GM19240 (cell line): Measurements from ENCODE around the gene PTPRD.

Experiments used
- DNase-seq: peaks from one replicate; pipeline ENCODE4 v3.0.0; 2011; ENCODE audit warnings: low spot score; ENCODE audit not compliant: insufficient read length

PTPRD gene

DNA sequence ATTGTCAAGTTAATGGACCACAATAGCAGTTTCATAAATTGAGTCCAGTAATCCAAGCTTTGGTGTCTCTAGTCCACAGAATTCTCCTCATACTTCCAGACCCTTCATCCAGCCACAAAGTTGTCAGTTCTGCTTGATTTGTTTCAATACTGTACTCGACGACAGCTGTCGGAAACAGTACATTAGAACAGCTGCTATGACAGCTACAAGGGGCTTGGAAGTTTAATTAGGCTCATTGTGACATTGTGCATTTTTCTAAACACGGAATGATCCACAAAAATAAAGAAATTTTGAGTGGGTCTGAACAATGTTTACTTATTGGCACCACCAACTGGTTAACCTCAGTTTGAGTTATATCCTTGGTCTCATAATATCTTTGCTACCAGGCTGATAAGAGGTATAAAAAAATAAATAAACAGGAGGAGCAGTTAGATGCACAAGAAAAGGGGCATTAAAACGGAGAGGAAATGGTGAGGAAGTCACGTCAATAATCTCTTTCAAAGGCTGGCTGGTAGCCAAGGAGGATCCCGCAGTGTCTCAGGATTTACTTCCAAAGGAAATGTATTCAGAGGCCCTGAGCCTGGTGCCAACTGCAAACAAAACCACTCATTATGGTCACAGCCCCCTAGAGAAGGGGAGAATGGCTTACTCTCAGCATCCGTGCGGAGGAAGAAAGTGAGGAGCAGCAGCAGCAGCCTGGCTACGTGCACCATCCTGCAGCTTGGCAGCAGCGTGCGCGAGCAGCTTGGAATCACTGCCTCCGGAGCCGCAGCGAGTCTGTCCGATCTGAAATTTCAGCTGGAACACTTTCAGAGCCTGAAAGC lies 1879.5 kb downstream of the PTPRD start:
- DNase-seq, result no peak

DNA sequence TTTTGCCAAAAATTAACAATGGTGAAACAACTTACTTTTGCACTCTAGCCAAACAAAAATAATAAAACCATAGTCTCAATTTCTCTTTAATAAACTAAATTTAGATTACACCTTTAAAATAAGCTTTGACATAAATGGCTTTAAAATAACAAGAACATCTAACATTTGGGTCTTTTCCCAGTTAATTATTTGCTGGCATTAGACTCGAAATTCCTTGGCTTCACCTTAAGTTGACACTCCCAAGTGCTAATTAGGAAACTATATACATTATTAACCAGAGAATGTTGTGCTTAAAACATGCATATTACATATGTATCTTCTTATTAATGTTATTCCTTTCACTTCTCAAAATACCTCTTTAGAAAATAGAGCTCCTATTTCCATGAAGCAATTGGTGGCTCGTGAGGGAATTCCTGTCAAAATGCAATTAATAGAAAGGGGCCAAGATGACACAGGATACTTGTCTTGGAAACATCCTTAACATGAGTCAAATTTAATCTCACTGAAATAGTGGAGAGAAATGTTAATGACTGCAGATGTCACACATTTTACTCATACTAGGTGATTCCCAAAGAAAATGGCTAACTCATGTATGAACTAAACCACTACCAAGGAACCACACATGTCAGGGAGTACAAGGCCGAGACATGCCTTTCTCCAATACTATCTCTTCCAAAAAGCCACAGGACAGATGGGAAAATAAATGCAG lies 1880.3 kb downstream of the PTPRD start:
- DNase-seq, result no peak

DNA sequence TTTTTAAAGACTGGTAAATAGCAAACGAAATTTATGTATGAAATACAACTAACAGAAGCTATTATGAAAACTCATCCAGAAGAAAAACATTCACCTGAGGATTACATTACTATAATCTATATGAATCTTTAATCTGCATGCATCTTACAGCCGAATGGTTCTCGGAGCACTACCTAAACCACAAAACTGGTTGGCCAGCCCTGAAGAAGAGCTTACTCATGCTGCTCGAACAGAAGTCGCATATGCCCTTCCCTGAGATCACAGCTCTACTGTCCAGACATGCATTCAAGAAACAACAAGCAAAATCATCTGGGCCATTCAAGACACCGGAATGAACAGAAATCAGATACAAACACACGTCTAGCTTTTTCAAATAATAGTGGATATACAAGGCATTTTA lies 1882.2 kb downstream of the PTPRD start:
- DNase-seq, result no peak

DNA sequence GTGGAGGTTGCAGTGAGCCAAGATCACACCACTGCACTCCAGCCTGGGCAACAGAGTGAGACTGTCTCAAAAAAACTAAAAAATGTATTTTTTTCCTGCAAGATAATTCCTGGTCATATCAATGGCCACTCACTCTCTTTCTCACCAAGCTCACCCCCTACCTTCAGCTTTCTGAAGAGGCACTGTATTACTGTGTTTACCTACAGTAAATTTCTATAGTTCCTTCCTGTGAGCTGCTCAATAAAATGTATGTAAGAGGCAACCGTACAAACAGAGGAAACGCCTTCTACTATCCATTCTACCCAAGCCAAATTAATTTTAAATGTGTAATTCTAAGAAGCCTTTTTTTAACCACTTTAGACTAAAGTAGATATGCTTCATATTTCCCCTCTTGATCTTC lies 1883.9 kb downstream of the PTPRD start:
- DNase-seq, result no peak

DNA sequence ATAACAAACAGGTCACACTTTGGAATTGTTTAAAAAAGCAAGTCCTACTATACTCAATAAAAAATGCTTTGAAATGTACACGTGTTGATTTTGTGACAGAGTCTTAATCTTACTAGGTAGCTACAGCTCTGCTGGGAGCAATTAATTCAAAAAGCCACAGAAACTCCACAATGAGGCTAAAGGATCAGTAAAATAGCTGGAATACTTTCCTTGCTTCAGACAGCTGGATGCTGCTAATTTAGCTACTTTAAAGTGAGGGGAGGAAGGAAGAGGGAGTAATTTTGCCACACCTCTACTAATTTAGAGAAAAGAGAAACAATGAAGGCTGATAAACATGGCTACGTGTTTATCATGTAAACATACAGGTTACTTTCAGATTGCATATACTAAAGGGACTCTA lies 1885.6 kb downstream of the PTPRD start:
- no peak for DNase-seq

DNA sequence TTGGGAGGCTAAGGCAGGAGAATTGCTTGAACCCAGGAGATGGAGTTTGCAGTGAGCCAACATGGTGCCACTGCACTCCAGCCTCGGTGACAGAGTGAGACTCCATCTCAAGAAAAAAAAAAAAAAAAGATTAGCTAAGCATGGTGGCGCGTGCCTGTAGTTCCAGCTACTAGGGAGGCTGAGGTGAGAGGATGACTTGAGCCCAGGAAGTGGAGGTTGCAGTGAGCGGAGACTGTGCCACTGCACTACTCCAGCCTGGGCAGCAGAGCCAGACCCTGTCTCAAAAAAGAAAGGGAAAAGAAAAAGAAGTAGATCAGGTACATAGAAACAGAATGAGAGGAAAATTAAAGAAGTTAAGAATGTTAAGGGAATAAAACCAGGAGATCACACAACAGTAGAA lies 1886.1 kb downstream of the PTPRD start:
- no peak for DNase-seq

DNA sequence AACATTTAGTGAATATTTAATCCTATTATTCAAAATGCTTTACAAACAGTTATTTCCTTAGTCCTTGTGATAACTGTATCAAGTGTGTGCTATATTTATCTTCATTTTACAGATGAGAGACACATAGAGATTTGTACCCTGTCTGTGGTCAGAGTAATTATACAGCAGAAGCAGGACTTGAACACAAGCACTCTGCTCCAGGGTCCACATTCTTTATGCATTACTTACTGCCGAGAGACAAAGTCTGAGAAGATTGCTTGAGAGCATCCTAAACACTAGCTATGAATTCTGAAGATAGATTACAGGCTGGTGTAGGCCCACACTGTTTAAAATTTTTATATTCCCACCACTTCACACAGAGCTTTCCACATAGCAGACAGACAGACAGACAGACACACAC lies 1887.2 kb downstream of the PTPRD start:
- DNase-seq, result no peak

DNA sequence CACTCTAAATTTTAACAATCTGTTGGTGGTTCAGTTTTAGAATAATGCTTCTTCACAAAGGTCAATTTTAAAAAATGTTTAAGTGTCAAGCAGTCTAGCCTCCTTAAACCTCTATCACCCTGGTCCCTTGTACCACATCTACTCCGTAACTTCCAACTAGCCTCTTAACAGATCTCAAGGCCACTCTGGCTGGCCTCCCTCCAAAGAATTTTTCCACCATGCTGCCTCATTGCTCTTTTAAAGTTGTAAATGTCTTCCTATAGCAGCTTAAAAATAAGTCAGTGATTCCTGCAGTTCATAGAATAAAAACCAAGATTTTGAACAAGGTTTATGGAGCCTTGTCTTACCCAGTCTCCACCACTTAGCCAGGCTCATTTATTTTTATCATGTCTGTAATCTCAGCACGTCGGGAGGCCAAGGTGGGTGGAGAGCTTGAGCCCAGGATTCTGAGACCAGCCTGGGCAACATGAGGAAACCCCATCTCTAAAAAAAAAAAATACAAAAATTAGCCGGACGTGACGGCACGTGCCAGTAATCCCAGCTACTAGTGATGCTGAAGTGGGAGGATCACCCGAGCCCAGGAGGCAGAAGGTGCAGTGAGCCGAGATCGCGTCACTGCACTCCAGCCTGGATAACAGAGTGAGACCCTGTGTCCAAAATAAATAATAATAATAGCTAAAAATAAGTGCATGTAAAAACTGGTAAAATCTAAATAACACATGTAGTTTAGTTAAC lies 1888.4 kb downstream of the PTPRD start:
- DNase-seq, result no peak

DNA sequence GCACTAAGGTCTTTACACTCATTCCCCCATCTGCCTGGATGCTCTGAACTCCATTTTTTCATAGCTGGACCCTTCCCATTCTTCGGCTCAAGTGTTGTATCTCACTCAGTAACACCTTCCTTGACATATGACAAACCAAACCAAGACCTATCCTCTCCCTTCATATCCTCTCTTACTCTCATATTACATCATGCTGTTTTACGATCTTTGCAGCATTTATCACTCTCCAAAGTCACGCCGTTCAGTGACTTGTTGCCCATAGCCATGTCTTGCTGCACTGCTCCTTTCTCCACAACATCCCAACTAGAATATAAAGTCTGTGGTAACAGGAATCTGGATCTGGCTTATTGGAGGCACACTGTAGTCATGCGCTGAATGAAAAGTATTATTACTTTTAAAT lies 1889.6 kb downstream of the PTPRD start:
- no peak for DNase-seq

DNA sequence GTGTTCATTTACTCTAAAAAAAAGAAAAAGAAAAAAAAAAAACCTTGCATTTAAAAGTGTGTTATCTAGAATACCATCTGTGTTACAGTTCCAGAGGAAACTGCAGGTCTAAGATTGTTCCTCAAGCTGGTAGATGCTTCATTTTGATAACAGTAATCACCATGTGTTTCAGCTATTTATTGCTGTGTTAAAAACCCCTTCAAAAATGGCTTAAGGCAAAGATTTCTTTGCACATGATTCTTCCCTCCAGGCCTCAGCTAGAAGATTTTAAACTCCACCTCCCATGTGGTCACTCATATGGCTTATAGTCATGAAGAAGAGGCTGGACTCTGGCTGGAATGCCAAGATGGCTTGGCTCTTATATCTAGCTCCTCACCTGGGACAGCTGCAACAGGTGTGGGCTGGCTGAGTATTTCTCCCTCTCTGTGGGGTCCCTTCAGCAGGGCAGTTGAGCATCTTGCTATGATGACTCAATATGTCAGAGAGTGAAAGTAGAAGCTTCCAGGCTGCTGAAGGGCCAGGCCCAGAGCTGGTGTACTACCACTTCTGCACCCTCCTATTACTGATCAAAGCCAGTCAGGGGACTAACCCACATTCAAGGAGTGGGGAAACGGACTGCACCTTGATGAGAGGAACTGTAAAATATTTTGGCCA lies 1892.8 kb downstream of the PTPRD start:
- no peak for DNase-seq

DNA sequence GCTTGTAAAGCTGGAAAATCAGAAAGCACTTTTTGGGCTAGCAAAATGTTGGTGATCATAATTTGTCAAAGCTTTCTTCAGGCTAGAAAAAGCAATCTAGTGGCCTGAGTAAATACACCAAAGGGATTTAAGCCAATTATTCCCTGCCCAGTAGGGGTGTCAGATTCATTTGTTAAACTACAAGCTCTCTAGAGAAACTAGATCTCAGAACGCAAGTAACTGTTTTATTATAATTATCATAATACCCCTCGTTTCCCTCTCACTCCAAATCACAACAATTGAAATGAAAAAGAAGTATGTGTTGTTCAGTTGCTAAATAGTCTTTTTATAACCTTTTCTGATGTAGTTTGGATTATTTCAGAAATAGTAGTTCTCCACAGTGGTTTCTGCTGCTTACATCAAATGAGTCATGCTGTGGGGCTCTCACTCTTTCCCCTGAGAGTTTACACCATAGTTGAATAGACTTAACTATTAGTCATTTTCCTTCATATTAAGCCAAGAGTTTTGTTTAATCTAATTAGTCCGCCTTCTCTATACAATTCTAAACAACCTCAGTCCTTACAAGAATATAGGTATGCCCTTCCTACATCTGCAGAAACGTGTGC lies 1894.6 kb downstream of the PTPRD start:
- no peak for DNase-seq

DNA sequence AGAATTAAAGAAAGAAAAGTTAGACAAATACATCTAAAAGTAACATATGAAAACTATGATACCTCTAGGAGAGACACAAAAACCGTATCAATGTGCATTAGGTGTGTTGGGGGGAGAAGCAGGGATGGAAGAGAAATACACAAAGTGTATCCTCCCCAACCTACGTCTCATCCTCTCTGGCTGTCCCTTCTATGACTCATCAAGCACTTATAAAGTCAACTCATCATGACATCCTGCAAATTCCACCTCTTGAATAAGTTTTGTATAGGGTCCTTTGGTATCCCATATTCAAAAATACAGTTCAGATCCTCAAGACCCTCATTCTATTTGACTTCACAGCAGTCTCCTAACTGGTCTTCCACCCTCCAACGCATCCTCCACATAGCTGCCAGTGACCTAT lies 1895.7 kb downstream of the PTPRD start:
- no peak for DNase-seq

DNA sequence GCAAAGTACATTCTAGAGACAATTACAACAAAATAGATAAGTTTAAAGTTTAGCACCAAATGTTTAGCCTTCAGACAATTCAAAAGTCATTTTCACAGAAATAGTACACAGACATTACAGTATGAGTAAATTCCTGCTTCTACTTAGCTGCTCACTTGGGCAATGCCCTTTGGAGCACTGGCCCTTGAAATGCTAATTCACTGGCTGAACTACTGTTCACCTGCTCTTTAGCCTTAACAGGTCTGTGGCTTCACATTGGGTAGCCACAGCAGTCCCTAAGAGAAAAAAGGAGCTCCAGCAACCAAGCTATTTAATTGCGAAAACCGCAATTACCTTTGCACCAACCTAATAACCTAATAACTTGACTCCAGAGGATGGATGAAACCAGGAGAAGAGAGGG lies 1897.0 kb downstream of the PTPRD start:
- DNase-seq, result no peak

DNA sequence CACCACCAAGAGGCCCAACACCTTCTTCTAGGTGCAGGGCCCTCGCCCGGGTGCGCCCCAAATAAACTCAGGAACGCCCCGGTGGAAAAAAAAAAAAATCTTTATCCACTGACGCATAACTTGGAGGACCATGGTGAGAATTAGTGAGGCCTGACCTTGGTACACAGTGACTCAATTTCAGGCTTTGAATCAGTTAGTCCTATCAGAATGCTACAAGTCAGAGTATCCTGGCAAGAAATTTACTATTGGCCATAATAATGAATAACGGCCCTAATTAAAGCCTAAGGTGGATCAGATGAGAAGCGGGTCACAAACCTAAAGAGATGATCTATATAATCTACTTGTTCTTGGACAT lies 1899.0 kb downstream of the PTPRD start:
- no peak for DNase-seq

DNA sequence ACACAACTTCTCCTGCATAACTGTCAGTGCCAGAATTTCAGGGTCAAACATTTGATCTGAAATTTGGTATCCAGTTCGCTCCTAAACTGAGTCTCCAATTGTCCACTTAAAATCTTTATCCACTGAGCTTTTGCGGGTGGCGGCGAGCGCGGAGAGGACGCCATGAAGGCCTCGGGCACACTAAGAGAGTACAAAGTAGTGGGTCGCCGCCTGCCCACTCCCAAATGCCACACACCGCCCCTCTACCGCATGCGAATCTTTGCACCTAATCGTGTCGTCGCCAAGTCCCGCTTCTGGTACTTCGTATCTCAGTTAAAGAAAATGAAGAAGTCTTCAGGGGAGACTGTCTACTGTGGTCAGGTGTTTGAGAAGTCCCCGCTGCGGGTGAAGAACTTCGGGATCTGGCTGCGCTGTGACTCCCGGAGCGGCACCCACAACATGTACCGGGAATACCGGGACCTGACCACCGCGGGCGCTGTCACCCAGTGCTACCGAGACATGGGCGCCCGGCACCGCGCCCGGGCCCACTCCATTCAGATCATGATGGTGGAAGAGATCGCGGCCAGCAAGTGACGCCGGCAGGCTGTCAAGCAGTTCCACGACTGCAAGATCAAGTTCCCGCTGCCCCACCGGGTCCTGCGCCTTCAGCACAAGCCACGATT lies 1899.5 kb downstream of the PTPRD start:
- no peak for DNase-seq

DNA sequence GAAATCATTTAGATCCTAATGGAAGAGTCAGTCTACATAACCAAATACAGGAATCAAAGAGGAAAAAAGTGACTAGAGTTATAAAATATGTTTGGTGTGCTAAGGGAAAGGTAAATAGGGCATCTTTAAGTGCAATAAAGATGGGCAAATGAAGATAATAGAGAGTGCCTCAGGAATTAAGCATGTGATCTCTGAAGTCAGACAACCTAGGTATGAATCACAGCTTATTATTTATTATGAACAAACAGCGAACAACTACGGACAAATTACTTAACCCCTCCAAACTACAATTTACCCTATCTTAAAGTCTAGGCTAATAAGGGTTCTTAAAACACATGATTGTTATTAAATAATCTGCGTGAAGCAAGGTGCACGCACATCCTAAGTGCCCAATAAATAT lies 1903.1 kb downstream of the PTPRD start:
- no peak for DNase-seq

DNA sequence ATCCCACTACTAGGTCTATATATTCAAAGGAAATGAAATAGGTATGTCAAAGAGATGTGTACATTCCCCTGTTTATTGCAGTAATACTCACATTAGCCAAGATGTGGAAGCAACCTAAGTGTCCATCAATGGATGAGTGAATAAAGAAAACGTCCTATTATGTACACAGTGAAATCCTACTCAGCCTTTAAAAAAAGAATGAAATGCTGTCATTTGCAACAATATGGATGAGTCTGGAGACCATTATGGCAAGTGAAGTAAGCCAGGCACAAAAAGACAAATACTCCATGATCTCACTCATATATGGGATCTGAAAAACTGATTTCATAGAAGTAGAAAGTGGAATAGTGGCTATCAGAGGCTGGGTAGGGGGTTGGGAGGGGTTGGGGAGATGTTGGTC lies 1904.1 kb downstream of the PTPRD start:
- DNase-seq, result no peak

DNA sequence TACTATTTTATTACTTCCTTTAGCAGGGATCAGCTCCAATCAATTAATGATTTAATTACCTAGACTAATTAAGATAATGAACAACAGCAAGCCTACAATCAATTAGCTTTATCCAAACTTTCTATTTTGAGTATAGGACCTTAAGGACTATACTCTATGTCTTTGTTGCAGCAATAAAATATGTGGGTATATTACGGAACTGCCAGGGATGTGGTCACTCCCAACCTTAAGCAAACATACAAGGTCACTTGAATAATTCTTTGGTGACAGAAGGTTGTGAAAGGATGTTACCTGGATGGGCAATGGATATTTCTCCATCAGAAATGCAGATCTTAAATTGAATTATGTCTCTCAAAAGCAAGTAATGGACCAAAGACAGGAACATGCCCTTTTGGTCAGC lies 1905.8 kb downstream of the PTPRD start:
- no peak for DNase-seq

DNA sequence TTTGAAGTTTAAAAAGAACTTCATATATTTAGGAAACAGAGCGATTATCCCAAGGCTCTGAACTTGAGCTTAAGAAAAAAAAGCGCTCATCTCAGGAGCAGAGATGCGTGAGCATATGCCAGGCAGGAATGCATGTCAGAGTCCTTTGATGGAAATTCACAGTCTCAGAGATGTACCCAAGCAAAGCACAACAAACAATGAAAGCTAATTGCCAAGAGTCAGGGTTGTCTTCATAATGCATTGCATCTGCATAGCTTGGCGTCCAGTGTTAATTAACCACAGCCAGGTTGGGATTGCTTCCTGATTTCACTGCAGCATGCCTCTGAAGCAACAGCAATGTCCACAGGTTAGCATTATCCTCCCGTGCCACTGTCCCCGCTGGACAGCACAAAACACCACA lies 1906.3 kb downstream of the PTPRD start:
- no peak for DNase-seq

DNA sequence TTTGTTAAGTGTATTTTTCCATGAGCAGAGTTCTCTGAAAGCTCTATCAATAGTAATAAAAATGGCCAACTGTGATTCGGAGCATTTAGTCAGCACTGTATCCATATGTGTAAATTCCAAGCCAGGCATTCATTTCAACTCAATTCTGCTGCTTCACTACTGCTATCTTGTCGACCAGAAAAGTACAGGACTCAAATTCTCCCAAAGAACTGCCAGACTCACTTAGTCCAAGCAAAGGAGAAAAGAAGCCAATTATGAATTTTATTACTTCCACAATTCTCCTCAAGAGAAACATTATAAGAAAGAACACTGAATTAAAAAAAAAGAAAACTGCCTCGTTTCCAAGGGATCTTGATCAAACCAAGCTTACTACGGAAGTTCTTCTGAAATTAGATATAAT lies 1906.9 kb downstream of the PTPRD start:
- no peak for DNase-seq

DNA sequence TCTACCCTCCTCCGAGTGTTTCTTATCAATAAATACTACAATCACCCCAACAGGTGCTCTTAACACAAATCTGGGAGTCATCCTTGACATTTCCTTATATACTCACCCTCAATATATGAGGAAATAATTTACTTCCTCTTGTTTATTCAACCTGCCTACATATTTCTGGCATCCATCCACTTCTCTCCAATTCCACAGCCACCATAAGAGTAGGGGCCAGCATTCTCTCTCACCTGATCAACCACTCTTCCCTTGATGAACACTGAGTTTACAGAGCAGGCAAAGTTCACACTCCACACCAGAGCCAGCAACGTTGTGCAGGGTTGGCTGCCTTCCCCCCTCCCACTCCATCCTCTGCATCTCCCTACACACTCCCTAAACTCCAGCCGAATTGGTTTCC lies 1908.9 kb downstream of the PTPRD start:
- no peak for DNase-seq
